Mucosa of rectum (tissue), 2 donors: ENCODE data around the gene OSBPL2.

Experiments used
- H3K27ac ChIP-seq, 2 donors: one replicate each; pipeline ENCODE4 v1.7.0; 2013; ENCODE audit warnings: inconsistent platforms in 2 of 2, low read depth in 2 of 2, low read length in 2 of 2
- H3K27me3 ChIP-seq, 2 donors: one replicate each; pipeline ENCODE4 v1.7.0; 2013; ENCODE audit warnings: low read length in 2 of 2; ENCODE audit not compliant: control insufficient read depth in 2 of 2, insufficient read depth in 2 of 2
- H3K36me3 ChIP-seq, 2 donors: one replicate each; pipeline ENCODE4 v1.7.0; 2013; ENCODE audit warnings: low read length in 2 of 2; ENCODE audit not compliant: control insufficient read depth in 2 of 2, insufficient read depth in 2 of 2
- H3K4me1 ChIP-seq, 2 donors: one replicate each; pipeline ENCODE4 v1.7.0; 2013; ENCODE audit warnings: low read length in 2 of 2, mild to moderate bottlenecking in 1 of 2; ENCODE audit not compliant: control insufficient read depth in 2 of 2, insufficient read depth in 2 of 2
- H3K4me3 ChIP-seq, 2 donors: one replicate each; pipeline ENCODE4 v1.7.0; 2013; ENCODE audit warnings: low read length in 2 of 2
- H3K9ac ChIP-seq, 2 donors: one replicate each; pipeline ENCODE4 v1.7.0; 2013; ENCODE audit warnings: low read length in 2 of 2, low read depth in 1 of 2, mild to moderate bottlenecking in 1 of 2
- H3K9me3 ChIP-seq, 2 donors: one replicate each; pipeline ENCODE4 v1.7.0; 2013; ENCODE audit warnings: low read length in 2 of 2; ENCODE audit not compliant: control insufficient read depth in 2 of 2
- donor health status: healthy.
- donor health status: Normal muscosa, but diverticular disease.

Gene OSBPL2

GRCh38 chr20:62330576-62331317, 92.4 kb downstream of the OSBPL2 start:
- Histone ChIP-seq H3K4me1 (no peaks in the 10 kb centered on the region), H3K36me3 (peaks cover 0 to 2% of the 10 kb centered on the region in 2 donors), H3K27ac (no peak overlapping the region), H3K4me3 (no peak overlapping the region), H3K9ac (no peak overlapping the region), H3K9me3 (no peaks in the 10 kb centered on the region), H3K27me3 (no peaks in the 10 kb centered on the region)

GRCh38 chr20:62331347-62331746, 93.0 kb downstream of the OSBPL2 start:
- H3K27ac ChIP-seq: no peak overlapping the region
- no peaks in the 10 kb centered on the region for H3K9me3 ChIP-seq
- H3K27me3 ChIP-seq: no peaks in the 10 kb centered on the region
- peaks cover 0 to under 1% of the 10 kb centered on the region in 2 donors for H3K4me1 ChIP-seq
- peaks cover 0 to under 1% of the 10 kb centered on the region in 2 donors for H3K36me3 ChIP-seq
- H3K9ac ChIP-seq: no peak overlapping the region
- no peak overlapping the region for H3K4me3 ChIP-seq

- Histone ChIP-seq H3K27ac (no peak overlapping the region), H3K9ac (no peak overlapping the region), H3K9me3 (no peaks in the 10 kb centered on the region), H3K4me1 (peaks cover 0 to 8% of the 10 kb centered on the region in 2 donors), H3K4me3 (no peak overlapping the region), H3K36me3 (peaks cover 0 to 2% of the 10 kb centered on the region in 2 donors), H3K27me3 (no peaks in the 10 kb centered on the region)
Measured at GRCh38 chr20:62332421-62332820, 94.1 kb downstream of the OSBPL2 start.

- peaks cover 0 to 8% of the 10 kb centered on the region in 2 donors for H3K4me1 ChIP-seq
- peaks cover 0 to 3% of the 10 kb centered on the region in 2 donors for H3K36me3 ChIP-seq
- no peak overlapping the region for H3K27ac ChIP-seq
- H3K9me3 ChIP-seq: no peaks in the 10 kb centered on the region
- no peak overlapping the region for H3K9ac ChIP-seq
- H3K4me3 ChIP-seq: no peak overlapping the region
- H3K27me3 ChIP-seq: no peaks in the 10 kb centered on the region
Measured at GRCh38 chr20:62332989-62333819, 94.9 kb downstream of the OSBPL2 start.

GRCh38 chr20:62333820-62334595, 95.7 kb downstream of the OSBPL2 start:
- no peak overlapping the region for H3K4me3 ChIP-seq
- no peak overlapping the region for H3K27ac ChIP-seq

GRCh38 chr20:62334881-62335280, 96.6 kb downstream of the OSBPL2 start:
- Histone ChIP-seq H3K9me3 (no peaks in the 10 kb centered on the region), H3K27me3 (no peaks in the 10 kb centered on the region), H3K4me3 (no peak overlapping the region), H3K27ac (no peak overlapping the region), H3K9ac (no peak overlapping the region), H3K36me3 (peaks cover 0 to 4% of the 10 kb centered on the region in 2 donors), H3K4me1 (peaks cover 0 to 8% of the 10 kb centered on the region in 2 donors)

More at GRCh38 chr20:62333820-62334595, 95.7 kb downstream of the OSBPL2 start:
- Histone ChIP-seq H3K27me3 (no peaks in the 10 kb centered on the region), H3K4me1 (peaks cover 0 to 8% of the 10 kb centered on the region in 2 donors), H3K9ac (no peak overlapping the region), H3K36me3 (peaks cover 0 to 4% of the 10 kb centered on the region in 2 donors), H3K9me3 (no peaks in the 10 kb centered on the region)

GRCh38 chr20:62335532-62335931, 97.2 kb downstream of the OSBPL2 start:
- Histone ChIP-seq H3K27me3 (no peaks in the 10 kb centered on the region), H3K36me3 (peaks cover 0 to 4% of the 10 kb centered on the region in 2 donors), H3K9ac (no peak overlapping the region), H3K4me1 (peaks cover 0 to 8% of the 10 kb centered on the region in 2 donors), H3K4me3 (no peak overlapping the region), H3K9me3 (no peaks in the 10 kb centered on the region), H3K27ac (no peak overlapping the region)

GRCh38 chr20:62336329-62336728, 98.0 kb downstream of the OSBPL2 start:
- Histone ChIP-seq H3K4me3 (no peak overlapping the region), H3K4me1 (peaks cover 0 to 8% of the 10 kb centered on the region in 2 donors), H3K9ac (no peak overlapping the region), H3K36me3 (peaks cover 0 to 4% of the 10 kb centered on the region in 2 donors), H3K27me3 (no peaks in the 10 kb centered on the region), H3K9me3 (no peaks in the 10 kb centered on the region), H3K27ac (peak overlapping the region in 1 of 2 donors; percentile 75)

GRCh38 chr20:62336775-62337557, 98.6 kb downstream of the OSBPL2 start:
- Histone ChIP-seq H3K9ac (no peak overlapping the region), H3K27ac (peak overlapping the region in 1 of 2 donors; percentile 75), H3K36me3 (peaks cover 0 to 4% of the 10 kb centered on the region in 2 donors), H3K9me3 (no peaks in the 10 kb centered on the region), H3K4me3 (no peak overlapping the region), H3K4me1 (peaks cover 0 to 8% of the 10 kb centered on the region in 2 donors), H3K27me3 (no peaks in the 10 kb centered on the region)
